Neural cell (in vitro differentiated cells): ENCODE measurements around the gene MYO7A. TPM values are rescaled to one million over a fixed set of nuclear protein-coding genes. Genes with fewer than 3 reads are reported as not detected.

Experiments used
- H2AFZ ChIP-seq: fragments of 200-600, 300-800 bp; sonication (generic), shearing (Covaris generic); 2 replicates; pipeline ENCODE4 v1.6.0; 2014; ENCODE audit warnings: low read depth, mild to moderate bottlenecking, antibody characterized with exemption, low read length, moderate library complexity
- H3F3A ChIP-seq: fragments of 200-600 bp; shearing (Covaris generic); 2 replicates; pipeline ENCODE4 v1.6.1; 2016; ENCODE audit warnings: mild to moderate bottlenecking, moderate library complexity, mixed read lengths, antibody characterized with exemption, low read length; ENCODE audit not compliant: insufficient read depth, poor library complexity, severe bottlenecking
- H3K27ac ChIP-seq: fragments of 200-600, 300-800 bp; sonication (generic), shearing (Covaris generic); 2 replicates; pipeline ENCODE4 v1.5.1; 2014; ENCODE audit warnings: mild to moderate bottlenecking, low read length, moderate library complexity
- H3K27me3 ChIP-seq: fragments of 300-800, 200-600 bp; sonication (generic), shearing (Covaris generic); 2 replicates; pipeline ENCODE4 v1.6.0; 2014; ENCODE audit warnings: mild to moderate bottlenecking, low read depth, low read length, moderate library complexity; ENCODE audit not compliant: insufficient read depth
- H3K36me3 ChIP-seq: fragments of 300-800, 200-600 bp; sonication (generic), shearing (Covaris generic); 2 replicates; pipeline ENCODE4 v1.5.1; 2014; ENCODE audit warnings: mild to moderate bottlenecking, antibody characterized with exemption, low read length, moderate library complexity; ENCODE audit not compliant: insufficient read depth
- H3K4me2 ChIP-seq: fragments of 300-800, 200-600 bp; sonication (generic), shearing (Covaris generic); 2 replicates; pipeline ENCODE4 v1.6.0; 2014; ENCODE audit warnings: mild to moderate bottlenecking, low read length
- H3K4me3 ChIP-seq: fragments of 300-800, 200-600 bp; sonication (generic), shearing (Covaris generic); 2 replicates; pipeline ENCODE4 v1.5.1; 2014; ENCODE audit warnings: mild to moderate bottlenecking, low read length, moderate library complexity
- H3K79me2 ChIP-seq: fragments of 200-600 bp; shearing (Covaris generic); replicated peaks from 2 replicates; pipeline ENCODE4 v1.6.0; 2014; ENCODE audit warnings: mild to moderate bottlenecking, low read length, moderate library complexity; ENCODE audit not compliant: insufficient read depth
- H3K9ac ChIP-seq: fragments of 300-800, 200-600 bp; sonication (generic), shearing (Covaris generic); 2 replicates; pipeline ENCODE4 v1.6.1; 2016; ENCODE audit warnings: mild to moderate bottlenecking, low read length, mixed read lengths
- H3K9me2 ChIP-seq: fragments of 200-600 bp; shearing (Covaris generic); 2 replicates; pipeline ENCODE4 v1.6.1; 2016; ENCODE audit warnings: mild to moderate bottlenecking, low read length, mixed read lengths; ENCODE audit not compliant: insufficient read depth
- H3K9me3 ChIP-seq: fragments of 200-600, 300-800 bp; sonication (generic), shearing (Covaris generic); 2 replicates; pipeline ENCODE4 v1.6.1; 2016; ENCODE audit warnings: mild to moderate bottlenecking, mixed run types, low read length, moderate library complexity, mixed read lengths
- H4K20me1 ChIP-seq: fragments of 200-600 bp; shearing (Covaris generic); 2 replicates; pipeline ENCODE4 v1.6.1; 2016; ENCODE audit warnings: mild to moderate bottlenecking, mixed run types; ENCODE audit not compliant: insufficient read depth
- CTCF ChIP-seq: fragments of 450-650 bp; IDR thresholded peaks from 2 replicates; pipeline ENCODE4 v1.5.1; 2014; ENCODE audit warnings: antibody characterized with exemption, mild to moderate bottlenecking, moderate library complexity; ENCODE audit not compliant: poor library complexity, severe bottlenecking
- EP300 ChIP-seq: fragments of 450-650 bp; conservative IDR thresholded peaks from 2 replicates; pipeline ENCODE4 v1.6.1; 2014; ENCODE audit warnings: antibody characterized with exemption, mild to moderate bottlenecking, moderate library complexity; ENCODE audit not compliant: poor library complexity, severe bottlenecking
- EZH2 ChIP-seq: fragments of 200-600, 300-800 bp; shearing (Covaris generic), sonication (generic); IDR thresholded peaks from 2 replicates; pipeline ENCODE4 v1.6.1; 2014; ENCODE audit warnings: antibody characterized with exemption, low read length, borderline replicate concordance, mild to moderate bottlenecking; ENCODE audit not compliant: insufficient read depth, poor library complexity, severe bottlenecking
- MXI1 ChIP-seq: fragments of 450-650 bp; conservative IDR thresholded peaks from 2 replicates; pipeline ENCODE4 v1.6.1; 2014; ENCODE audit warnings: antibody characterized with exemption, mild to moderate bottlenecking; ENCODE audit not compliant: poor library complexity, severe bottlenecking
- POLR2AphosphoS5 ChIP-seq: IDR thresholded peaks from 2 replicates; pipeline ENCODE4 v1.6.1; 2012
- RAD21 ChIP-seq: fragments of 450-650 bp; conservative IDR thresholded peaks from 2 replicates; pipeline ENCODE4 v1.6.1; 2014; ENCODE audit warnings: antibody characterized with exemption, mild to moderate bottlenecking, moderate library complexity
- REST ChIP-seq: IDR thresholded peaks from 2 replicates; pipeline ENCODE4 v1.6.1; 2012; ENCODE audit warnings: borderline replicate concordance
- SMC3 ChIP-seq: fragments of 450-650 bp; conservative IDR thresholded peaks from 2 replicates; pipeline ENCODE4 v1.6.1; 2014; ENCODE audit warnings: antibody characterized with exemption, mild to moderate bottlenecking, moderate library complexity; ENCODE audit not compliant: poor library complexity
- TAF1 ChIP-seq: IDR thresholded peaks from 2 replicates; pipeline ENCODE4 v1.6.1; 2012; ENCODE audit warnings: low read depth
- polyA plus RNA-seq: library from polyadenylated mRNA; depleted of rRNA; stranded (reverse); fragments of >200 nt; gene quantifications from 2 replicates; pipeline ENCODE4 v1.2.3, GENCODE V29; 2014

MYO7A gene
- polyA plus RNA-seq, 1 donor from 2014 or later: 0.61 TPM

- no peak overlapping the region for H2AFZ ChIP-seq
- no peaks in the 10 kb centered on the region for H3K27me3 ChIP-seq
- no peak for TF ChIP-seq MXI1
- TF ChIP-seq CTCF: no peak
- TF ChIP-seq SMC3: no peak
- TF ChIP-seq TAF1: no peak
- no peak for TF ChIP-seq EP300
- TF ChIP-seq REST: no peak
- TF ChIP-seq EZH2: no peak
- no peak for TF ChIP-seq POLR2AphosphoS5
- TF ChIP-seq RAD21: no peak
- H3K9ac ChIP-seq: no peak overlapping the region
- no peak overlapping the region for H3K27ac ChIP-seq
- no peak overlapping the region for H3K4me3 ChIP-seq
- no peaks in the 10 kb centered on the region for H4K20me1 ChIP-seq
- no peaks in the 10 kb centered on the region for H3K9me2 ChIP-seq
- H3K4me2 ChIP-seq: no peak overlapping the region
- H3F3A ChIP-seq: no peaks in the 10 kb centered on the region
- peaks cover 7% of the 10 kb centered on the region for H3K9me3 ChIP-seq
- no peaks in the 10 kb centered on the region for H3K79me2 ChIP-seq
- no peaks in the 10 kb centered on the region for H3K36me3 ChIP-seq
These were observed 45.8 kb upstream of the MYO7A start for GRCh38 chr11:77081976-77082836.

- no peaks in the 10 kb centered on the region for H3K79me2 ChIP-seq
- H3K9me3 ChIP-seq: peaks cover 4% of the 10 kb centered on the region
- no peaks in the 10 kb centered on the region for H3K36me3 ChIP-seq
- H3K27ac ChIP-seq: no peak overlapping the region
- H3F3A ChIP-seq: no peaks in the 10 kb centered on the region
- H3K4me2 ChIP-seq: no peak overlapping the region
- TF ChIP-seq MXI1 (no peak), POLR2AphosphoS5 (no peak), CTCF (no peak), RAD21 (no peak), EZH2 (no peak), TAF1 (no peak), SMC3 (no peak), EP300 (no peak), REST (no peak)
- no peak overlapping the region for H2AFZ ChIP-seq
- H3K4me3 ChIP-seq: no peak overlapping the region
- no peaks in the 10 kb centered on the region for H3K27me3 ChIP-seq
- H3K9me2 ChIP-seq: no peaks in the 10 kb centered on the region
- no peak overlapping the region for H3K9ac ChIP-seq
- no peaks in the 10 kb centered on the region for H4K20me1 ChIP-seq
These were observed 45.0 kb upstream of the MYO7A start for GRCh38 chr11:77082838-77083565.
